OCI-LY1 (cell line): ENCODE measurements around the gene KATNAL2.

Experiments used
- EZH2 ChIP-seq: fragments of 200-600 bp; sonication (generic), shearing (Covaris generic); IDR thresholded peaks from 2 replicates; pipeline ENCODE4 v1.8.0; 2017; ENCODE audit warnings: borderline replicate concordance, mixed run types, mild to moderate bottlenecking, antibody characterized with exemption, low read length, moderate library complexity, mixed read lengths
- TF ChIP-seq, protein P1 (sequence below): fragments of 200-600 bp; sonication (generic), shearing (Covaris generic); IDR thresholded peaks from 2 replicates; pipeline ENCODE4 v1.5.1; 2017; ENCODE audit warnings: mild to moderate bottlenecking, antibody characterized with exemption, low read length, moderate library complexity, mixed read lengths

DNA sequence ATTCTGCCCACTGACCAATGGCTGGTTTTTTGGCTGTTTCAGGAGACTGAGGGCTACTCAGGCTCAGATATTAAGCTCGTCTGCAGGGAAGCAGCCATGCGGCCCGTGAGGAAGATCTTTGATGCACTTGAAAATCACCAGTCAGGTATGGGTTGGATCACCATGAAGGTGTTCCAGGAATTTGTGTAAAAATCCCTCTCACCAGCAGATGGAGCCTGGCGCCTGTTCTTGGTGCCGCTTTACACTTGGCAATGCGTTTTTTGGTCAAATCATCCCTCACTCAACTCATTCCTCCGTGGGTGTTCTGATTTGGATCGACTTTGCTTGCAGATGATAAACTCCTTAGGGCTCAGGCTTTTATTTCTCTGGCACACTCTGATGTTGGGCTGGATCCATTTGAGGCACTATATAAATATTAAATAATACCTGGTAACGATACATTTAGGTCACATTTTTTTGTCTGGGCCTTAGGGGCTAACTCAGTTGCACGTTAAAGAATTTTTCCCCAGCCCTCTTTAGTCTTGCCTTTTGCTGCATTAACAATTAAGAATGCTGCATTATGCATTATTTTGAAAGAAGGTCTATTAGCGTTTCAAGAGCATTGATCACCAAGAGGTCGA, 182.9 kb downstream of the KATNAL2 start:
- TF ChIP-seq, protein P1, sequence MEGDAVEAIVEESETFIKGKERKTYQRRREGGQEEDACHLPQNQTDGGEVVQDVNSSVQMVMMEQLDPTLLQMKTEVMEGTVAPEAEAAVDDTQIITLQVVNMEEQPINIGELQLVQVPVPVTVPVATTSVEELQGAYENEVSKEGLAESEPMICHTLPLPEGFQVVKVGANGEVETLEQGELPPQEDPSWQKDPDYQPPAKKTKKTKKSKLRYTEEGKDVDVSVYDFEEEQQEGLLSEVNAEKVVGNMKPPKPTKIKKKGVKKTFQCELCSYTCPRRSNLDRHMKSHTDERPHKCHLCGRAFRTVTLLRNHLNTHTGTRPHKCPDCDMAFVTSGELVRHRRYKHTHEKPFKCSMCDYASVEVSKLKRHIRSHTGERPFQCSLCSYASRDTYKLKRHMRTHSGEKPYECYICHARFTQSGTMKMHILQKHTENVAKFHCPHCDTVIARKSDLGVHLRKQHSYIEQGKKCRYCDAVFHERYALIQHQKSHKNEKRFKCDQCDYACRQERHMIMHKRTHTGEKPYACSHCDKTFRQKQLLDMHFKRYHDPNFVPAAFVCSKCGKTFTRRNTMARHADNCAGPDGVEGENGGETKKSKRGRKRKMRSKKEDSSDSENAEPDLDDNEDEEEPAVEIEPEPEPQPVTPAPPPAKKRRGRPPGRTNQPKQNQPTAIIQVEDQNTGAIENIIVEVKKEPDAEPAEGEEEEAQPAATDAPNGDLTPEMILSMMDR = peak; percentile 76
- no peak for TF ChIP-seq EZH2
